ENCODE measurements around the gene TMEM107.

DNA sequence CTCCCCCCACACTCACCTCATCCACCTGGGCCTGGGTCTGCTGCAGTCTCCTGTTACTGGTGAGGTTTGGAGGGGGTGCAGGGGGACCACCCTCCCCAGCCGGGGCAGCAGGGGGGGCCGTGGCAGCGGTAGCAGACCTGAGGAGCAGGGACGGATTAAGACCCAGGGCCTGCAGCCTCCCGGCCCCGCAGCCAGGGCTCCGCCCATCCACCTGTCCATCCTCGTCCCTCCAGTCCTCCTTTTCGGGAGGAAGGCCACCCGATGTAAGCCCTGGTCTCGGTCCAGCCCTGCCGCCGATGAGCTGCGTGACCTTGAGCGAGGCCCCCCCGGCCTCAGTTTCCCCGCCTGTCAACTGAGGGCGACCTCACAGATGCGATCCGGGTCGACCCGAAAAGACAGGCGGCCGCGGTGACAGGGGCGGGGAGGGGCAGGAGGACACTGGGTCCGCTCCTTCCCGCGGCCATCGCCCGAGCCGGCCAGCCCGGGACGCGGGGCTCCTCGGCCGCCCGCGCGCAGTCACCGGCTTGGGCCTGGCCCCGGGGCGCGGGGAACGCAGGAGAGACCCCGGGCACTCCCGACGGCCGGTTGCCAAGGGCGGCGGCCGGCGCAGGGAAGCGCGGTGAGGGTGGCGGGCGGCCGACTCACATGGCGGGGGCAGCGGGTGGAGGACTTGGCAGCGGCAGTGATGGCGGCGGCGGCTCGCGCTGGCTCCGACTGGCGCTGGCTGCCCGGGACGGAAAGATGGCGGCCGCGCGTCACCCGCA is 13.8 kb downstream of the TMEM107 start, which contains the start of gene VAMP2:
- TF ChIP-seq, protein P1, sequence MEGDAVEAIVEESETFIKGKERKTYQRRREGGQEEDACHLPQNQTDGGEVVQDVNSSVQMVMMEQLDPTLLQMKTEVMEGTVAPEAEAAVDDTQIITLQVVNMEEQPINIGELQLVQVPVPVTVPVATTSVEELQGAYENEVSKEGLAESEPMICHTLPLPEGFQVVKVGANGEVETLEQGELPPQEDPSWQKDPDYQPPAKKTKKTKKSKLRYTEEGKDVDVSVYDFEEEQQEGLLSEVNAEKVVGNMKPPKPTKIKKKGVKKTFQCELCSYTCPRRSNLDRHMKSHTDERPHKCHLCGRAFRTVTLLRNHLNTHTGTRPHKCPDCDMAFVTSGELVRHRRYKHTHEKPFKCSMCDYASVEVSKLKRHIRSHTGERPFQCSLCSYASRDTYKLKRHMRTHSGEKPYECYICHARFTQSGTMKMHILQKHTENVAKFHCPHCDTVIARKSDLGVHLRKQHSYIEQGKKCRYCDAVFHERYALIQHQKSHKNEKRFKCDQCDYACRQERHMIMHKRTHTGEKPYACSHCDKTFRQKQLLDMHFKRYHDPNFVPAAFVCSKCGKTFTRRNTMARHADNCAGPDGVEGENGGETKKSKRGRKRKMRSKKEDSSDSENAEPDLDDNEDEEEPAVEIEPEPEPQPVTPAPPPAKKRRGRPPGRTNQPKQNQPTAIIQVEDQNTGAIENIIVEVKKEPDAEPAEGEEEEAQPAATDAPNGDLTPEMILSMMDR (conservative IDR thresholded peaks at IDR 0.05 in 1 of 2, IDR thresholded peaks at IDR 0.05 in 1 of 2; ENCODE audit: low read depth in 1 of 2, low read length in 2 of 2): no peak
- TF ChIP-seq EZH2 (IDR thresholded peaks at IDR 0.05; ENCODE audit: low read length, missing control alignments): no peak

Data from fibroblast of lung (primary cell).